ENCODE measurements around the gene GCG. TPM values are rescaled to one million over a fixed set of nuclear protein-coding genes. Genes with fewer than 3 reads are reported as not detected.

Gene GCG
- polyA plus RNA-seq, 1 donor (not counting 4 experiments of a cell fraction or from before 2014, with no cell fraction given): not detected

GRCh38 chr2:162149466-162149865 is 2.6 kb downstream of the GCG start:
- Histone ChIP-seq H3K79me2 (ENCODE audit: control insufficient read depth, insufficient read depth, low read length) (no peaks in the 10 kb centered on the region), H3K27ac (ENCODE audit: control insufficient read depth, insufficient read depth, low read length) (no peak overlapping the region), H3K27me3 (ENCODE audit: control insufficient read depth, extremely low read depth, insufficient read depth, low read length) (peaks cover 12% of the 10 kb centered on the region), H3K4me2 (ENCODE audit: control insufficient read depth, extremely low read depth, insufficient read depth, low read depth, low read length) (no peak overlapping the region), H3K9me3 (ENCODE audit: control insufficient read depth, low read depth, low read length) (no peaks in the 10 kb centered on the region), H2AFZ (ENCODE audit: control insufficient read depth, low read length) (no peak overlapping the region), H3K9me1 (ENCODE audit: control insufficient read depth, extremely low read depth, insufficient read depth, low read length) (no peaks in the 10 kb centered on the region), H3K9ac (ENCODE audit: control insufficient read depth, extremely low read depth, insufficient read depth, low read length) (no peak overlapping the region), H3K36me3 (ENCODE audit: control insufficient read depth in 2 of 2, extremely low read depth in 1 of 2, insufficient read depth in 2 of 2, low read length in 2 of 2) (no peaks in the 10 kb centered on the region), H3K4me1 (ENCODE audit: control insufficient read depth, extremely low read depth, insufficient read depth, low read length) (no peaks in the 10 kb centered on the region), H3K4me3 (ENCODE audit: control insufficient read depth in 2 of 3, extremely low read depth in 1 of 3, insufficient read depth in 2 of 3, low read depth in 1 of 3, low read length in 3 of 3) (no peak overlapping the region), H4K20me1 (ENCODE audit: control insufficient read depth, extremely low read depth, insufficient read depth, low read length) (no peaks in the 10 kb centered on the region)
- dilution Hi-C loops (cut with MboI; ENCODE audit: extremely low pct_ligation_motif_present, low sequenced_read_pairs): no loop called here
- DNase-seq (ENCODE audit: low read depth, low spot score) (no peak), FAIRE-seq (no peak)
- TF ChIP-seq CTCF (optimal IDR thresholded peaks at IDR 0.05 in 1 of 3, IDR thresholded peaks at IDR 0.05 in 1 of 3, conservative IDR thresholded peaks at IDR 0.05 in 1 of 3; ENCODE audit: extremely low read depth in 1 of 3, insufficient read depth in 2 of 3, low read length in 3 of 3) (no peak), EZH2 (IDR thresholded peaks at IDR 0.05; ENCODE audit: low read length) (no peak)

- H3K4me2 ChIP-seq (ENCODE audit: control insufficient read depth, extremely low read depth, insufficient read depth, low read depth, low read length): no peak overlapping the region
- H3K79me2 ChIP-seq (ENCODE audit: control insufficient read depth, insufficient read depth, low read length): no peaks in the 10 kb centered on the region
- FAIRE-seq (no peak), DNase-seq (ENCODE audit: low read depth, low spot score) (no peak)
- no peak overlapping the region for H2AFZ ChIP-seq (ENCODE audit: control insufficient read depth, low read length)
- H3K36me3 ChIP-seq (ENCODE audit: control insufficient read depth in 2 of 2, extremely low read depth in 1 of 2, insufficient read depth in 2 of 2, low read length in 2 of 2): no peaks in the 10 kb centered on the region
- no peaks in the 10 kb centered on the region for H3K9me3 ChIP-seq (ENCODE audit: control insufficient read depth, low read depth, low read length)
- H3K4me1 ChIP-seq (ENCODE audit: control insufficient read depth, extremely low read depth, insufficient read depth, low read length): no peaks in the 10 kb centered on the region
- no peaks in the 10 kb centered on the region for H4K20me1 ChIP-seq (ENCODE audit: control insufficient read depth, extremely low read depth, insufficient read depth, low read length)
- TF ChIP-seq CTCF (optimal IDR thresholded peaks at IDR 0.05 in 1 of 3, IDR thresholded peaks at IDR 0.05 in 1 of 3, conservative IDR thresholded peaks at IDR 0.05 in 1 of 3; ENCODE audit: extremely low read depth in 1 of 3, insufficient read depth in 2 of 3, low read length in 3 of 3): no peak
- TF ChIP-seq EZH2 (IDR thresholded peaks at IDR 0.05; ENCODE audit: low read length): no peak
- no peak overlapping the region for H3K27ac ChIP-seq (ENCODE audit: control insufficient read depth, insufficient read depth, low read length)
- dilution Hi-C loops (cut with MboI; ENCODE audit: extremely low pct_ligation_motif_present, low sequenced_read_pairs): no loop called here
- peaks cover 12% of the 10 kb centered on the region for H3K27me3 ChIP-seq (ENCODE audit: control insufficient read depth, extremely low read depth, insufficient read depth, low read length)
- no peak overlapping the region for H3K4me3 ChIP-seq (ENCODE audit: control insufficient read depth in 2 of 3, extremely low read depth in 1 of 3, insufficient read depth in 2 of 3, low read depth in 1 of 3, low read length in 3 of 3)
- H3K9ac ChIP-seq (ENCODE audit: control insufficient read depth, extremely low read depth, insufficient read depth, low read length): no peak overlapping the region
- no peaks in the 10 kb centered on the region for H3K9me1 ChIP-seq (ENCODE audit: control insufficient read depth, extremely low read depth, insufficient read depth, low read length)
Measured at GRCh38 chr2:162148956-162149355, 3.1 kb downstream of the GCG start.

Data from keratinocyte (primary cell).